GM12864 (cell line): Measurements from ENCODE around the gene AKIRIN2.
A peak's percentile ranks its signal among the peaks of the same experiment; 100 is the strongest.

Experiments
- DNase-seq: peaks from one replicate; pipeline ENCODE4 v3.0.0-alpha.2; 2011; ENCODE audit warnings: low read depth
- H3K4me3 ChIP-seq: 2 replicates; pipeline ENCODE4 v1.5.1; 2011; ENCODE audit warnings: mild to moderate bottlenecking, low read depth, low read length, control low read depth
- CTCF ChIP-seq: IDR thresholded peaks from 2 replicates; pipeline ENCODE4 v1.5.1; 2011; ENCODE audit warnings: low read depth, mild to moderate bottlenecking, moderate library complexity, low read length, control low read depth, inconsistent platforms; ENCODE audit errors: missing control alignments

AKIRIN2 gene

GRCh38 chr6:87641065-87641692 lies 60.9 kb downstream of the AKIRIN2 start:
- no peak for DNase-seq
- H3K4me3 ChIP-seq, result no peak overlapping the region
- no peak for TF ChIP-seq CTCF

GRCh38 chr6:87639373-87639772 lies 62.7 kb downstream of the AKIRIN2 start:
- H3K4me3 ChIP-seq, result no peak overlapping the region
- TF ChIP-seq CTCF, result no peak
- no peak for DNase-seq

- no peak overlapping the region for H3K4me3 ChIP-seq
- TF ChIP-seq CTCF, result no peak
- DNase-seq, result no peak
Measured at GRCh38 chr6:87637106-87637505, 64.9 kb downstream of the AKIRIN2 start.

GRCh38 chr6:87636315-87636714 lies 65.7 kb downstream of the AKIRIN2 start:
- H3K4me3 ChIP-seq, result no peak overlapping the region
- peak; percentile 13 for DNase-seq
- no peak for TF ChIP-seq CTCF

- no peak for DNase-seq
- no peak overlapping the region for H3K4me3 ChIP-seq
- no peak for TF ChIP-seq CTCF
Measured at GRCh38 chr6:87633851-87634250, 68.2 kb downstream of the AKIRIN2 start.

GRCh38 chr6:87630746-87631145 lies 71.3 kb downstream of the AKIRIN2 start:
- DNase-seq, result no peak
- no peak overlapping the region for H3K4me3 ChIP-seq
- no peak for TF ChIP-seq CTCF

GRCh38 chr6:87628881-87629280 lies 73.2 kb downstream of the AKIRIN2 start:
- DNase-seq, result no peak
- H3K4me3 ChIP-seq, result no peak overlapping the region
- no peak for TF ChIP-seq CTCF
